ENCODE results near the gene LRIT2.

Gene LRIT2

GRCh38 chr10:84217746-84218145, 7.6 kb downstream of the LRIT2 start:
- no peak overlapping the region for H3K4me3 ChIP-seq (ENCODE audit: low read depth, low read length)
- TF ChIP-seq, protein P1, sequence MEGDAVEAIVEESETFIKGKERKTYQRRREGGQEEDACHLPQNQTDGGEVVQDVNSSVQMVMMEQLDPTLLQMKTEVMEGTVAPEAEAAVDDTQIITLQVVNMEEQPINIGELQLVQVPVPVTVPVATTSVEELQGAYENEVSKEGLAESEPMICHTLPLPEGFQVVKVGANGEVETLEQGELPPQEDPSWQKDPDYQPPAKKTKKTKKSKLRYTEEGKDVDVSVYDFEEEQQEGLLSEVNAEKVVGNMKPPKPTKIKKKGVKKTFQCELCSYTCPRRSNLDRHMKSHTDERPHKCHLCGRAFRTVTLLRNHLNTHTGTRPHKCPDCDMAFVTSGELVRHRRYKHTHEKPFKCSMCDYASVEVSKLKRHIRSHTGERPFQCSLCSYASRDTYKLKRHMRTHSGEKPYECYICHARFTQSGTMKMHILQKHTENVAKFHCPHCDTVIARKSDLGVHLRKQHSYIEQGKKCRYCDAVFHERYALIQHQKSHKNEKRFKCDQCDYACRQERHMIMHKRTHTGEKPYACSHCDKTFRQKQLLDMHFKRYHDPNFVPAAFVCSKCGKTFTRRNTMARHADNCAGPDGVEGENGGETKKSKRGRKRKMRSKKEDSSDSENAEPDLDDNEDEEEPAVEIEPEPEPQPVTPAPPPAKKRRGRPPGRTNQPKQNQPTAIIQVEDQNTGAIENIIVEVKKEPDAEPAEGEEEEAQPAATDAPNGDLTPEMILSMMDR (IDR thresholded peaks at IDR 0.05; ENCODE audit: control insufficient read depth, extremely low read depth, insufficient read depth): no peak

DNA sequence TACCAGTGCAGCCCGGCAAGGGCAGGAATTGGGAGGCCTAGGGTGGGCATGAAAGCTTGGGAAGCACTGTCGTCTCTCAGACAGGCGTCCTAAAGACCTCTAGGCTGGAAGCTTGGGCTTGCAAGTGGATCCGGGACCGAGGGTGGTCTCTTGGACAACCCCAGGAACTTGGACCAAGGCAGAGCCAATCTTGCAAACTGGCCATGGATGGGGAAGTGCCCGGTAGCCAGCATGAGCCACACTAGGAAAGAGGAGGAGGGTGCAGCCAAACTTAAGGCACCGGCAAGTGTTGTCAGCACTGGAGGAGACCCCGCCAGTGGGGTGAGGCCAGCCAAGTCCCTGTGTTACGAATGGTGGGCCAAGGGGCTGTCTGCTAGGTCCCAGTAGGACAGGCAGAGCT, 8.5 kb downstream of the LRIT2 start:
- TF ChIP-seq, protein P1 (IDR thresholded peaks at IDR 0.05; ENCODE audit: control insufficient read depth, extremely low read depth, insufficient read depth): no peak
- no peak for DNase-seq (ENCODE audit: low read depth)
- H3K4me3 ChIP-seq (ENCODE audit: low read depth, low read length): no peak overlapping the region

More at GRCh38 chr10:84217746-84218145, 7.6 kb downstream of the LRIT2 start:
- DNase-seq (ENCODE audit: low read depth): no peak

- TF ChIP-seq, protein P1 (IDR thresholded peaks at IDR 0.05; ENCODE audit: control insufficient read depth, extremely low read depth, insufficient read depth): peak; percentile 70
- no peak for DNase-seq (ENCODE audit: low read depth)
- no peak overlapping the region for H3K4me3 ChIP-seq (ENCODE audit: low read depth, low read length)
Measured at GRCh38 chr10:84214612-84215235, 10.6 kb downstream of the LRIT2 start.

DNA sequence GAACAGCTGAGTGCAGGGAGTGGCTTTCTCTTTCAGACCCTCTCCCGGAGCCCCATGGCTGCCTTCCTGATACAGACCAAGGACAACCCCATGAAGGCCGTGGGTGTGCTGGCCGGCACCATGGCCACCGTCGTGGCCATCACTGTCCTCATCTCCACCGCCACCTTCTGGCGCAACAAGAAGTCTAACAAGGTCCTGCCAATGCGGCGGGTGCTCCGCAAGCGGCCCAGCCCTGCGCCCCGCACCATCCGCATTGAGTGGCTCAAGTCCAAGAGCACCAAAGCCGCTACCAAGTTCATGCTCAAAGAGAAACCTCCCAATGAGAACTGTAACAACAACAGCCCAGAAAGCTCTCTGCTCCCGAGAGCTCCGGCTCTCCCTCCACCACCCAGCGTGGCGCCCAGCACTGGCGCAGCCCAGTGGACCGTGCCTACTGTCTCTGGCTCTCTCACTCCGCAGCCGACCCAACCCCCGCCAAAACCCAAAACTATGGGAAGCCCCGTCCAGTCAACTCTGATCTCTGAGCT, 11.2 kb downstream of the LRIT2 start:
- TF ChIP-seq, protein P1 (IDR thresholded peaks at IDR 0.05; ENCODE audit: control insufficient read depth, extremely low read depth, insufficient read depth): 0 out of 2 replicates have a peak, but pooled peaks have one; percentile 6
- no peak for DNase-seq (ENCODE audit: low read depth)
- no peak overlapping the region for H3K4me3 ChIP-seq (ENCODE audit: low read depth, low read length)

DNA sequence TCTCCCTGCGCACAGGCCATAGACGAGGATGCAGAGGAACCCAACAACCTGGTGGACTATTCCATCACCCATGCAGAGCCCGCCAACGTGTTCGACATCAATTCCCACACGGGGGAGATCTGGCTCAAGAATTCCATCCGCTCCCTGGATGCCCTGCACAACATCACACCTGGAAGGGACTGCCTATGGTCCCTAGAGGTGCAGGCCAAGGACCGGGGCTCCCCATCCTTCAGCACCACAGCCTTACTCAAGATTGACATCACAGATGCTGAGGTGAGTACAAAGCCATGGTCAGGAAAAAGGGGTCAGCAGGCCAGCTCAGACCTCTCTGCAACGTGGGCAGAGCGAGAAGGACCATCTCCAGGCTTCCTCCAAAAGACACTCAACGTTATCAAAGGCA, 12.3 kb downstream of the LRIT2 start:
- H3K4me3 ChIP-seq (ENCODE audit: low read depth, low read length): no peak overlapping the region
- TF ChIP-seq, protein P1 (IDR thresholded peaks at IDR 0.05; ENCODE audit: control insufficient read depth, extremely low read depth, insufficient read depth): no peak
- DNase-seq (ENCODE audit: low read depth): no peak

- no peak overlapping the region for H3K4me3 ChIP-seq (ENCODE audit: low read depth, low read length)
- no peak for DNase-seq (ENCODE audit: low read depth)
- TF ChIP-seq, protein P1 (IDR thresholded peaks at IDR 0.05; ENCODE audit: control insufficient read depth, extremely low read depth, insufficient read depth): no peak
Measured at GRCh38 chr10:84212014-84212413, 13.3 kb downstream of the LRIT2 start.

DNA sequence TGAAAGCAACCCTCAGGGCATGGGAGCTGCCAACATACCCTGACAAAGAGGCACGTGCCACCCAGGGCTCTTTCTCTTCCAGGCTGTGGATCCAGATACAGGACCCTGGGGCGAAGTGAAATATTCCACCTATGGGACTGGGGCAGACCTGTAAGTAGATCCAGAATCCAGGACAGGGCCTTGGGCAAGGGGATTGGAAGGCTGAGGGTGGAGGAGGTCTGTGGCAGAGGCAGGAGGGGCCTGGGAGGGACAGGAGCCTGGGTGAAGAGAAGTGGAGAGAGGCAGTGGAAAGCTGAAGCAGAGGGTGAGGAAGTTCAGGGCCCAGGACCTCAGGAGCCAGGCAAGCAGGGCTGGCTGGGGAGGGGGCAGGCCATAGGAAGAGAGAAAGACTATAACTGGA, 13.8 kb downstream of the LRIT2 start:
- H3K4me3 ChIP-seq (ENCODE audit: low read depth, low read length): no peak overlapping the region
- DNase-seq (ENCODE audit: low read depth): no peak
- TF ChIP-seq, protein P1 (IDR thresholded peaks at IDR 0.05; ENCODE audit: control insufficient read depth, extremely low read depth, insufficient read depth): no peak
